GM18498 (cell line): ENCODE data around the gene ARFGAP3.
A peak's percentile ranks its signal among the peaks of the same experiment; 100 is the strongest.
"Not testable (repeated sequence)": the region's sequence is repeated elsewhere in the genome, so short reads cannot be mapped to it uniquely, and the experiment has no call there.

Experiments
- ATAC-seq: cut with Tn5 transposase; IDR thresholded peaks from one replicate; pipeline ENCODE4 v1.9.1; 2021; ENCODE audit warnings: mild to moderate bottlenecking, moderate library complexity; ENCODE audit not compliant: unreplicated experiment

Gene ARFGAP3

DNA sequence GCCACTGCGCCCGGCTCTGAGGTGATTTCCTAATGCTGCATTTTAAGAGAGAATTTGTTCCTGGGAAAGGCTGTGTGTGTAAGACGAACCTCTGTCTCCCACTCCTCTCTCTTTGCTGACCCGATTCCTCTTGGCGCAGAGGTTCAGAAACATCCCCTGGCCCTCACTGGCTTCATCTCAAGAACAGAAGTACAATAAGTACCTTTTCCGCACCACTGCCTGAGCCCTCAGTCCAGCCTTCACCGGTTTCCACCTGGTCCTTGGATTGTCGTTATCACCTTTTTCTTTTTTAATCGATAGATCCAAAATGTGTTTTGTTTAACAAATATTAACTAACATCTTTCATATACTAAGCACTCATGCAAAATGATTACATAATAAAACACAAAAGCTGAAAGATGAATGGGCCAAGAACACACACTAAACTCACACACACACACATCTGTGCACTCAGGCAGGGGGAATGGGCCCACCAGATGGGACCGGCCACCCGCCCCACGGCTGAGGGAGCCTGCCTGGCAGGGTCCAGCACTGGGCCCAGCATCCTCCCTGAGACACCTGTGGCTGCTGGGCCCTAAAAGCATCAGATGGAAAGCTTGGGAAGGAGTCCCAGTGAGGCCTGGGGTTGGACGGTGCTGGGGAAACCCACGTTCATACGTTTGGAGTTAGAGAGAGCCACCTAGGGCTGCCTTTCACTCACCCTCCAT lies 86.0 kb downstream of the ARFGAP3 start:
- no peak for ATAC-seq

DNA sequence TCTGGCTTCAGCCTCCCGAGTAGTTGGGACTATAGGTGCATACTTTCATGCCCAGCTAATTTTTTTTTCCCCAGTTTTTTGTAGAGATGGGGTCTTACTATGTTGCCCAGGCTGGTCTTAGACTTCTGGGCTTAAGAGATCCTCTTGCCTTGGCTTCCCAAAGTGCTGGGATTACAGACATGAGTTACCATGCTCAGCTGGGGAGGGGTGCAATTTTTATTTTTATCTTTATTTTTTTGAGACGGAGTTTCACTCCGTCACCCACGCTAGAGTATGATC lies 86.7 kb downstream of the ARFGAP3 start:
- ATAC-seq = no peak

GRCh38 chr22:42769574-42770447 lies 87.3 kb downstream of the ARFGAP3 start:
- peak; percentile 86 for ATAC-seq

DNA sequence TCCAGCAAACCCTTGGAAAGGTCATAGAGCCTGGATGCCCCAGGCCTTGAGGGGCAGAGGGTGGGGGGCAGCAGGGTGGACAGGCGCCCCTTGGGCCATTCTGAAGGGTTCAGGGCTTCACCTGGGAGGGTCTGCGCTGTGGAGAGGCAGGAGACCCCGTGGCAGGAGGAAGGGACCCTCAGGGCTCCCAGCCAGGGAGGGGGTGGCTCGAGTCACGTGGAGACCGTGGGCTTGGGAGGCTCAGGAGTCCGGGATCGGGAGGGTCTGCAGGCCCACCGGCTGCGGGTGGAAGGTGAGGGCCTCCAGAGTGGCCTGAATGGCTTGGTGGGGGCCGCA lies 87.9 kb downstream of the ARFGAP3 start:
- ATAC-seq = peak; percentile 6

DNA sequence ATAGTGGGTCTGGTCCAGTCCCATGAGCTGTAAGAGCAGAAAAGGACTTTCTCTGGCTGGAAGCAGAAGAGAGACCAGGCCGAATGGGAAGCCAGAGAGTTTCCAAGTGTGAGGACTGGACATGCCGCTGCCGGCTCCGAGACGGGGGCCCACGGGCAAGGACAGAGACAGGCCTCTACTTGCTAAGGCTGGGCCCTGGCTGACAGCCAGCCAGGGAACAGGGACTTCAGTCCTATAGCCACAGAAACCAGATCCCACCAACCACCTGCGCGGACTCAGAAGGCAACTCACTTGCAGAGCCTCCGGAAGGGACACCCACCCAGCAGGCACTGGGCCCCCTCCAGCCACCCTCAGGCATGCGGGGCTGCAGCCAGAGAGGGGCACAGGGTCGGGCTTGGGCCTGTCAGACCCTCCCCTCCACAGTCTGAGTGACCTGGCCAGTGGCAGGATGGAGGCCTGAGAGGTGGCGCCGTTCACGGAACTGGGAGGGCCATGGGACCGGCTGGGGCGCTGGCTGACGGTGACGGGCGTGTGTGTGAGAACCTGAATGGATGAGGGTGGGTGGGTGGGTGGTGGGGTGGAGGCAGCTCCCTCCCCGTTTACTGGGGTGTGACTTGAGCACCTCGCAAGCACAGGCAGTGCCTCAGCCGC lies 88.6 kb downstream of the ARFGAP3 start:
- no peak for ATAC-seq

GRCh38 chr22:42766860-42767259 lies 90.2 kb downstream of the ARFGAP3 start:
- ATAC-seq = no peak

- no peak for ATAC-seq
Observed at GRCh38 chr22:42764895-42765363, 92.1 kb downstream of the ARFGAP3 start.

GRCh38 chr22:42763965-42764480 lies 93.0 kb downstream of the ARFGAP3 start:
- ATAC-seq = no peak

- ATAC-seq = no peak
Observed at GRCh38 chr22:42760806-42761565, 96.1 kb downstream of the ARFGAP3 start.

- no peak for ATAC-seq
Observed at GRCh38 chr22:42758931-42759629, 98.0 kb downstream of the ARFGAP3 start.

DNA sequence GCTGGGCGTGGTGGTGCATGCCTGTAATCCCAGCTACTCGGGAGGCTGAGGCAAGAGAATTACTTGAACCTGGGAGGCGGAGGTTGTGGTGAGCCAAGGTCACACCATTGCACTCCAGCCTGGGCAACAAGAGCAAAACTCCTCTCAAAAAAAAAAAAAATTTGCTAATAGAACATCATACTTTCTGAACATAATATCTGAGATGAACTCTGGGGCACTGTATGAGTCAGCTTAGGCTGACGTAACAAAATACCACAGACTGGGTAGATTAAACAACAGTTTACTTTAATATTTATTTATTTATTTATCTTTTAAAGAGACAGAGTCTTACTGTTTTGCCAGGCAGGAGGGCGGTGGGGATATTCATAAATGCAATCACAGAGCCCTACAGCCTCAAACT lies 101.5 kb downstream of the ARFGAP3 start:
- not testable (repeated sequence) for ATAC-seq

DNA sequence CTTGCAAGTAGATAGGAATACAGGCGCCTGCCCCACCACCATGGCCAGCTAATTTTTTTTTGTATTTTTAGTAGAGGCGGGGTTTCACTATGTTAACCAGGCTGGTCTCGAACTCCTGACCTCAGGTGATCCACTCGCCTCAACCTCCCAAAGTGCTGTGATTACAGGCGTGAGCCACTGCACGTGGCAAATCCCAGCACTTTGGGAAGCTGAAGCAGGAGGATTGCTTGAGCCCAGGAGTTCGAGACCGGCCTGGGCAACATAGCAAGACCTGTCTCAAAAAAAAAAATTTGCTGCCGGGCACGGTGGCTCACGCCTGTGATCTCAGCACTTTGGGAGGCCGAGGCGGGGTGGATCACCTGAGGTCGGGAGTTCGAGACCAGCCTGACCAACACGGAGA lies 102.0 kb downstream of the ARFGAP3 start:
- not testable (repeated sequence) for ATAC-seq

GRCh38 chr22:42754658-42755057 lies 102.4 kb downstream of the ARFGAP3 start:
- no peak for ATAC-seq

- ATAC-seq = no peak
Observed at GRCh38 chr22:42752912-42753311, 104.2 kb downstream of the ARFGAP3 start.

DNA sequence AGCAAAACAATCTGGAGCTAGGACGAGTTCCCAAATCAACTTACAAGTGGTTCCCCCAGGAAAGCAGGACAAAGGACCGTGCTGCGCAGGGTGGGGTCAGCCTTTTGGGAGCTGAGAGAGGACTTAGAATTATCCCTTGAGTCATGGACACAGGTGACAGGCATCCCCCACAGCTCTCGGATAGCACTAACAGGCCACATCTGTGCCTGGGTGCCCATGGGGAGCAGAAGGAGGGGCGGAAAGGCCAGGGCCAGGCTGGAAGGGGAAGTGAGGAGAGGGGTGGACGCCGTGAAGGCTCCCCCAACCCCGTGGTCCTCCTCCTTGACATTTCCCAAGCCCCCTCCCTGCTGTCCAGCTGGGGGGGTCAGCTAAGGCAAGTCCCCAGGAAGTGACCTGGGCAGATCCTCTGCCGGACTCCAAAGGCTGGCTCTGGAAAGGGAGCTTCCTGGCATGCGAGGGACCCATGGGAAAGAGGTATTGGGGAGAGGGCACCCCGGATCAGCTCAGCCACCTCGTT lies 104.8 kb downstream of the ARFGAP3 start:
- no peak for ATAC-seq

GRCh38 chr22:42750421-42750820 lies 106.7 kb downstream of the ARFGAP3 start:
- ATAC-seq = not testable (repeated sequence)

GRCh38 chr22:42747701-42748513 lies 109.2 kb downstream of the ARFGAP3 start:
- no peak for ATAC-seq
